GM12878 (cell line): ENCODE measurements around the gene C19orf73.

Experiments
- BRCA1 ChIP-seq: IDR thresholded peaks from 2 replicates; pipeline ENCODE4 v1.6.1; 2011; ENCODE audit warnings: low read depth, low read length, improper control_type of control experiment
- CBX5 ChIP-seq: sonication (generic); IDR thresholded peaks from 2 replicates; pipeline ENCODE4 v1.6.1; 2016; ENCODE audit warnings: low read depth, moderate library complexity, mild to moderate bottlenecking, inconsistent platforms
- CEBPB ChIP-seq, 2 experiments: fragments of 150-350 bp in 1 of 2; IDR thresholded peaks; 2 replicates each; pipeline ENCODE4 v1.6.1; 2012 to 2014; ENCODE audit warnings: low read depth in 2 of 2, low read length in 2 of 2, borderline replicate concordance in 1 of 2, inconsistent platforms in 1 of 2
- CTCF ChIP-seq, 3 experiments: IDR thresholded peaks in 2 of 3; conservative IDR thresholded peaks in 1 of 3; 2 replicates each; pipeline ENCODE4 v1.5.1; 2011; ENCODE audit warnings: low read depth in 3 of 3, low read length in 3 of 3, mild to moderate bottlenecking in 3 of 3, control low read depth in 2 of 3, moderate library complexity in 2 of 3, inconsistent platforms in 1 of 3, mixed read lengths in 1 of 3; ENCODE audit not compliant: control insufficient read depth in 2 of 3, insufficient read depth in 1 of 3; ENCODE audit errors: extremely low read depth in 1 of 3
- EP300 ChIP-seq, 2 experiments: fragments of 150-350 bp in 1 of 2; IDR thresholded peaks; 2 replicates each; pipeline ENCODE4 v1.6.1; 2011 to 2012; ENCODE audit warnings: low read depth in 2 of 2, low read length in 2 of 2, borderline replicate concordance in 1 of 2, improper control_type of control experiment in 1 of 2, inconsistent platforms in 1 of 2; ENCODE audit not compliant: control insufficient read depth in 1 of 2
- JUNB ChIP-seq: IDR thresholded peaks from 2 replicates; pipeline ENCODE4 v1.6.1; 2016; ENCODE audit warnings: antibody characterized with exemption, mild to moderate bottlenecking
- KDM1A ChIP-seq: fragments of 200-600 bp; sonication (generic); IDR thresholded peaks from 2 replicates; pipeline ENCODE4 v1.6.1; 2016; ENCODE audit warnings: borderline replicate concordance
- MAX ChIP-seq: IDR thresholded peaks from 2 replicates; pipeline ENCODE4 v1.6.1; 2012; ENCODE audit warnings: low read depth, low read length, improper control_type of control experiment
- MTA3 ChIP-seq: IDR thresholded peaks from 2 replicates; pipeline ENCODE4 v1.6.1; 2012; ENCODE audit warnings: low read length, inconsistent platforms, borderline replicate concordance
- MYC ChIP-seq: IDR thresholded peaks from 2 replicates; pipeline ENCODE4 v1.6.1; 2011; ENCODE audit warnings: mild to moderate bottlenecking, low read length, moderate library complexity, inconsistent platforms; ENCODE audit not compliant: insufficient read depth, insufficient replicate concordance, insufficient read length, severe bottlenecking
- POU2F2 ChIP-seq: IDR thresholded peaks from 3 replicates; pipeline ENCODE4 v1.6.1; 2011; ENCODE audit warnings: low read depth, mild to moderate bottlenecking, low read length, borderline replicate concordance
- RAD51 ChIP-seq: fragments of 450-650 bp; IDR thresholded peaks from 2 replicates; pipeline ENCODE4 v1.6.1; 2016; ENCODE audit warnings: moderate library complexity, mild to moderate bottlenecking, inconsistent platforms
- RCOR1 ChIP-seq: conservative IDR thresholded peaks from 2 replicates; pipeline ENCODE4 v1.6.1; 2012; ENCODE audit warnings: low read depth, low read length, improper control_type of control experiment
- ZNF24 ChIP-seq: fragments of 450-650 bp; IDR thresholded peaks from 2 replicates; pipeline ENCODE4 v1.6.1; 2017; ENCODE audit warnings: antibody characterized with exemption, mild to moderate bottlenecking

GRCh38 chr19:49080392-49080791 lies 38.6 kb downstream of the C19orf73 start:
- TF ChIP-seq KDM1A = no peak
- no peak for TF ChIP-seq RAD51
- TF ChIP-seq CTCF (IDR thresholded peaks at IDR 0.05 in 2 of 3, conservative IDR thresholded peaks at IDR 0.05 in 1 of 3; ENCODE audit: control insufficient read depth in 2 of 3, extremely low read depth in 1 of 3, insufficient read depth in 1 of 3, low read depth in 3 of 3, low read length in 3 of 3) = no peak
- no peak for TF ChIP-seq CEBPB (IDR thresholded peaks at IDR 0.05; ENCODE audit: borderline replicate concordance in 1 of 2, low read depth in 2 of 2, low read length in 2 of 2)
- no peak for TF ChIP-seq MYC
- TF ChIP-seq EP300 (IDR thresholded peaks at IDR 0.05; ENCODE audit: borderline replicate concordance in 1 of 2, control insufficient read depth in 1 of 2, low read depth in 2 of 2, low read length in 2 of 2) = no peak
- no peak for TF ChIP-seq MAX
- no peak for TF ChIP-seq JUNB
- no peak for TF ChIP-seq POU2F2
- TF ChIP-seq CBX5 = no peak
- no peak for TF ChIP-seq ZNF24
- TF ChIP-seq MTA3 = no peak
- no peak for TF ChIP-seq BRCA1
- TF ChIP-seq RCOR1 = no peak
